ENCODE data around the gene NCKAP5.

NCKAP5 gene

DNA sequence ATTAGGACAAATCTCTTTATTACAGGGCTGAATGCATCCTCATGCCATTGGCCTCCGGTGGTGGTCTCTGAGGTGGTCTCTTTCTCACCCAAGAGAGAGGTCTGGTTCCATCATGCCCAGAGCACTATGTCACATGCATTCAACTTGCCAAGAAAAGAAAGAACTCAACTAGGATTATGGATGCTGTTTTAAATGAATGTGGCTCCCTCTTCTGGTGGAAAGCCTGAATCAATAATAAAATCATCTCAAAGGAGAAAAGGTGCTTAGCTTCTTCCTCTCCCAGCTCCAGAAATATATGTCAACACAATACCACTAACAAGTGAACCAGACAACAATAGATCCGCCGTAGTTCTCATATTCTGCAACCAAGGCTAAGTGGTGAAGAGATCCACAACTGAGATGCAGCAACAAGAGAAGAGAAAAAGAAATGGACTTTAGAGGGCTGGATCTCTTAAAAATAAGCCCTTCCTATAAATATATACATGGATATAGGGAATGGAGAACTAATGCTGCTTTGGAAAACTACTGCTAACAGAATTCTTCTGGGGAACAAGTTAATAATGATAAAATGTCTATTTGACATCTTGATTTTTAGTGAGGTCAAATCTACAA lies 396.8 kb downstream of the NCKAP5 start:
- DNase-seq (ENCODE audit: low spot score): no peak
- H3K27me3 Mint-ChIP-seq (ENCODE audit: low read depth): no peaks in the 10 kb centered on the region
- no peaks in the 10 kb centered on the region for H3K9me3 Mint-ChIP-seq
- H3K4me3 Mint-ChIP-seq: no peak overlapping the region
- H3K4me1 Mint-ChIP-seq (ENCODE audit: low read depth): no peaks in the 10 kb centered on the region
- no peaks in the 10 kb centered on the region for H3K36me3 Mint-ChIP-seq (ENCODE audit: low read depth)
- H3K27ac Mint-ChIP-seq: no peak overlapping the region

GRCh38 chr2:133169274-133169912 lies 398.9 kb downstream of the NCKAP5 start:
- H3K27ac Mint-ChIP-seq: no peak overlapping the region
- no peaks in the 10 kb centered on the region for H3K27me3 Mint-ChIP-seq (ENCODE audit: low read depth)
- H3K9me3 Mint-ChIP-seq: no peaks in the 10 kb centered on the region
- no peaks in the 10 kb centered on the region for H3K36me3 Mint-ChIP-seq (ENCODE audit: low read depth)
- no peak for DNase-seq (ENCODE audit: low spot score)
- H3K4me3 Mint-ChIP-seq: no peak overlapping the region
- no peaks in the 10 kb centered on the region for H3K4me1 Mint-ChIP-seq (ENCODE audit: low read depth)

DNA sequence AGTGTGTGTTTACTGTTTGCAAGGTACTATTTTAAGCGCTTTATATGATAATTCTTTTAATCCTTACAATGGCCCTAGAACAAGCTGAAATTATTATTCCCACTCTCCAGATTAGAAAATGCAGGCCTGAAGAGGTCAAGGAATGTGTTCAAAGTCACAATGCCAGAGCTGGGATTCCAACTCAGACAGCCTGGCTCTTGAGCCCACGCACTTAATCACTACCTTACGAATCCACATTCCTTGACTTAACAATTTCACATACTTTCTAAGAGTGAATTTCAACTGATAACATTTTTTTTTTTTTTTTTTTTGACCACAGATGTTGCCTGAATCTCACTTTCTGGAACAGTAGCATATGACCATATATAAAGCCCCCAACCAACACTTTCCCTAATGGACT lies 400.3 kb downstream of the NCKAP5 start:
- DNase-seq (ENCODE audit: low spot score): no peak
- no peaks in the 10 kb centered on the region for H3K9me3 Mint-ChIP-seq
- no peaks in the 10 kb centered on the region for H3K4me1 Mint-ChIP-seq (ENCODE audit: low read depth)
- H3K27me3 Mint-ChIP-seq (ENCODE audit: low read depth): no peaks in the 10 kb centered on the region
- H3K27ac Mint-ChIP-seq: no peak overlapping the region
- H3K36me3 Mint-ChIP-seq (ENCODE audit: low read depth): no peaks in the 10 kb centered on the region
- no peak overlapping the region for H3K4me3 Mint-ChIP-seq

GRCh38 chr2:133167223-133167622 lies 401.0 kb downstream of the NCKAP5 start:
- no peaks in the 10 kb centered on the region for H3K9me3 Mint-ChIP-seq
- no peak for DNase-seq (ENCODE audit: low spot score)
- H3K27me3 Mint-ChIP-seq (ENCODE audit: low read depth): no peaks in the 10 kb centered on the region
- H3K36me3 Mint-ChIP-seq (ENCODE audit: low read depth): no peaks in the 10 kb centered on the region
- H3K4me1 Mint-ChIP-seq (ENCODE audit: low read depth): no peaks in the 10 kb centered on the region
- H3K4me3 Mint-ChIP-seq: no peak overlapping the region
- no peak overlapping the region for H3K27ac Mint-ChIP-seq

DNA sequence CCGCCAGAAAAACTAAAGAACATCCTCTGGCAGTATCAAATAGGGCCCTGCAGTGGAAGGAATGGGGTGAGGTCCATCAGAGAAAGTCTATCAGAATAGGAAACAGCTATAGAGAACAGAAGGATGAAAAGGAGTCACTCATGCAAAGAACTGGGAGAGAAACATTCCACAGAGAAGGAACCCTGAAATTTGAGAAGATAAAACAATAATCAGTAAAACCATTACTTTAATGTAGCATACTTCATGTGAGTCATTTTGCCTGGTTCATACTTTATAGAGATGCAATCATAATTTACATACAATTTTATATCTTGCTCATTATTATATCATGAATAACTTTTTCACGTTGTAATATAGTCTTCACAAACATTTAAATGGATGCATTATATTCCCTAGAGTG lies 402.2 kb downstream of the NCKAP5 start:
- H3K27ac Mint-ChIP-seq: no peak overlapping the region
- no peaks in the 10 kb centered on the region for H3K36me3 Mint-ChIP-seq (ENCODE audit: low read depth)
- no peak overlapping the region for H3K4me3 Mint-ChIP-seq
- no peaks in the 10 kb centered on the region for H3K9me3 Mint-ChIP-seq
- H3K4me1 Mint-ChIP-seq (ENCODE audit: low read depth): no peaks in the 10 kb centered on the region
- DNase-seq (ENCODE audit: low spot score): no peak
- H3K27me3 Mint-ChIP-seq (ENCODE audit: low read depth): no peaks in the 10 kb centered on the region

DNA sequence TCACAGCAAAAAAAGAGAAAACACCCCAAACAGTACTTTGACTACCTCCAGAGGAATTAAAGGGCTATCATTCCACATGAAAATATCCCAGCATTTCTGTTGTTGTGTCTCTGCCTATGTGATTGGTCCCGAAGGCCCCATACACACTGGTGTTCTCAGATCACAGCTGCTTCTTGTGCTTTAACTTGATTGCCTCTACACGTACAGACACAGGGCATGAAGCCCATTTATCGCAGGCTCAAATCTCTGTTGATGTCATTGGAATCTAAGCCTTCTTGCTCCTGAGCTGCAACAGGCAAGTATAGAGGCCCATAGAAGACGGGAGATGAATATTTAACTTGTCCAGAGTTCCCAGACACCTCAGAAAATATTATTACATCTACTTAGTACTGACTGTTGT lies 405.2 kb downstream of the NCKAP5 start:
- Mint-ChIP-seq H3K9me3 (no peaks in the 10 kb centered on the region), H3K4me3 (no peak overlapping the region), H3K27ac (no peak overlapping the region), H3K27me3 (ENCODE audit: low read depth) (no peaks in the 10 kb centered on the region), H3K36me3 (ENCODE audit: low read depth) (no peaks in the 10 kb centered on the region), H3K4me1 (ENCODE audit: low read depth) (no peaks in the 10 kb centered on the region)
- DNase-seq (ENCODE audit: low spot score): no peak

DNA sequence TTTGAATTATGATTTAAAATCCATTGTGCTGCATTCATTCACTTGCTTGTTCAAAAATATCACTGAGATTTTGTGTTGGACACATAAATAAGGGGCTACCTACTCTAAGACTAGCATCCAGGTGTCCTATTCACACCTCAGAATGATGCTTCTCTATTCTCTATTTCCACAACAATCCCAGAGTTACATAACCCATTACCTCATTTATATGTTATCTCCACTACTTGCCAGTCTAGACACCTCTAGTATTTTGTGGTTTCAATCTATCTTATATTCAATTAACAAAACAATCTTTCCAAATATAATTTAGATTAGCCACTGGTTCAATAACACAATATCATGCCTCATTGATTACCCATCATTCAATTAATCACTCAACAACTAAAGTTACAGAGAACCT lies 409.8 kb downstream of the NCKAP5 start:
- Mint-ChIP-seq H3K4me3 (no peak overlapping the region), H3K27ac (no peak overlapping the region), H3K27me3 (ENCODE audit: low read depth) (no peaks in the 10 kb centered on the region), H3K36me3 (ENCODE audit: low read depth) (no peaks in the 10 kb centered on the region), H3K9me3 (no peaks in the 10 kb centered on the region), H3K4me1 (ENCODE audit: low read depth) (no peaks in the 10 kb centered on the region)
- DNase-seq (ENCODE audit: low spot score): no peak

DNA sequence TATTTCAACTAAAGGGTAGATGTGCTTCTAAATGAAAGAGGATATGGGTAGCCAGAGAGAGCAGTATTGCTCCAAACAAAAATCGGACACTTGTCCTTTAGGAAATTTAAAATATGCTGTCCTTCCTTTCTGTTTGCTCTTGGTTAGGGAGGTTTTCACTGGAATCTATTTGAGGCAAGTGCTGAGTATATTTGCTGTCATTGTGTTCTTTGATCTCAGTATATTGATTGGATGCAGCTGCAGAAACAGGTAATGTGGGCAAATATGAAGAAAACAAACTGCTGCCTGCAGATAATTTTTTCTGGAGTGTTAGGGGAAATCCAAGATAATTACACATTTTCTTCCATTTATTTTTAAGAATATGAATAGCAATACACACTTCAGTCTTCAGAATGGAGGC lies 410.2 kb downstream of the NCKAP5 start:
- no peak overlapping the region for H3K4me3 Mint-ChIP-seq
- H3K9me3 Mint-ChIP-seq: no peaks in the 10 kb centered on the region
- no peaks in the 10 kb centered on the region for H3K4me1 Mint-ChIP-seq (ENCODE audit: low read depth)
- H3K36me3 Mint-ChIP-seq (ENCODE audit: low read depth): no peaks in the 10 kb centered on the region
- no peak overlapping the region for H3K27ac Mint-ChIP-seq
- no peak for DNase-seq (ENCODE audit: low spot score)
- H3K27me3 Mint-ChIP-seq (ENCODE audit: low read depth): no peaks in the 10 kb centered on the region

DNA sequence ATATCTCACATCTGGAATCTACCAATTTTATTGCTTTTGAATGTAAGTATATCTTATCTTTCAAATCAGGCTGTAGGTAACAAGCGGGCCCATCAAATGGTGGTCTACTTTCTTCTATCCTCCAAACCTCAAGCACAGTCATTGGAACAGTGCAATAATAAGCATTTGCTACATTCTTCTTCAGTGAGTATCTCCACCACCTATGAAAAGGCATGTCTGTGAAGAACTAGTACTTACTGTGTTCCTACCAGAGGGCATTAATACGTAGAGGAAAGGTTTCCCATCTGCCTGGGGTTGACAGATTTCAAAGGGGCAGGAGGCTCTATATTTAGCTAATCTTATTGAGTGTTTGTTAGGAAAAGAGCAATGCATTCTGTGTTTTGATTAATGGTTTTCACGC lies 411.1 kb downstream of the NCKAP5 start:
- Mint-ChIP-seq H3K9me3 (no peaks in the 10 kb centered on the region), H3K27me3 (ENCODE audit: low read depth) (no peaks in the 10 kb centered on the region), H3K27ac (no peak overlapping the region), H3K36me3 (ENCODE audit: low read depth) (no peaks in the 10 kb centered on the region), H3K4me1 (ENCODE audit: low read depth) (no peaks in the 10 kb centered on the region), H3K4me3 (no peak overlapping the region)
- no peak for DNase-seq (ENCODE audit: low spot score)

DNA sequence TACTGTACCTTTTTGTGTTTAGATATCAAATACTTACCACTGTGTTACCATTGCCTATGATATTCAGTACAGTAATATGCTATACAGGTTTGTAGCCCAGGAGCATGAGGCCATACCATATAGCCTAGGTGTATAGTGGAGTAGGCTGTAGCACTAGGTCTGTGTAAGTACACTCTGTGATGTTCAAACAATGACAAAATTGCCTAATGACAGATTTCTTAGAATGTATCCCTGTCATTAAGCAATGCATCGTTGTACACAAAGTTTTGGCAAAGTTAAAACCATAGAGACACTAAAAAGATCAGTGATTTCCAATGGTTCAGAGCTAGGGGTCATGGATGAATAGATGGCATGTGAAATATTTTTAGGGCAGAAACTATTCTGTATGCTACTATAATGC lies 415.5 kb downstream of the NCKAP5 start:
- Mint-ChIP-seq H3K27me3 (ENCODE audit: low read depth) (no peaks in the 10 kb centered on the region), H3K27ac (no peak overlapping the region), H3K9me3 (no peaks in the 10 kb centered on the region), H3K36me3 (ENCODE audit: low read depth) (no peaks in the 10 kb centered on the region), H3K4me1 (ENCODE audit: low read depth) (no peaks in the 10 kb centered on the region), H3K4me3 (no peak overlapping the region)
- DNase-seq (ENCODE audit: low spot score): no peak

DNA sequence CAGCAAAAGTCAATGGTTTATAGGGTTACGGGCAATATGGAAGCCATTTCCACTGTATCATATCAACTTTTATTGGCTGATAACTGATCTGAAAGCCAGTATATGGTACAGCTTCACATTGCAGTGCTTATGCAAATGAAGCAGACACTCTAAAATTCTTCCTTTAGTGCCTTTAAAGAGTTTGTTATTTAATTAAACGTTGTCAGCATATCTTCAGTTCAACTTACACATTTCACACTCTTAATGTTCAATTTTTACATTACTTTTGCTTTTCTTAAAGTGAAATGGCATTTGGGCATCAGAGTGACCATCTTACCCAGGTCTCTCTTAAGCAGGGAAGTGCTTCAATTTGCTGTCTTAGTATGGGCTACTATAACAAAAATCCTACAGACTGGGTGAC lies 420.1 kb downstream of the NCKAP5 start:
- H3K27ac Mint-ChIP-seq: no peak overlapping the region
- DNase-seq (ENCODE audit: low spot score): no peak
- no peaks in the 10 kb centered on the region for H3K27me3 Mint-ChIP-seq (ENCODE audit: low read depth)
- H3K9me3 Mint-ChIP-seq: no peaks in the 10 kb centered on the region
- H3K4me3 Mint-ChIP-seq: no peak overlapping the region
- H3K36me3 Mint-ChIP-seq (ENCODE audit: low read depth): no peaks in the 10 kb centered on the region
- no peaks in the 10 kb centered on the region for H3K4me1 Mint-ChIP-seq (ENCODE audit: low read depth)

DNA sequence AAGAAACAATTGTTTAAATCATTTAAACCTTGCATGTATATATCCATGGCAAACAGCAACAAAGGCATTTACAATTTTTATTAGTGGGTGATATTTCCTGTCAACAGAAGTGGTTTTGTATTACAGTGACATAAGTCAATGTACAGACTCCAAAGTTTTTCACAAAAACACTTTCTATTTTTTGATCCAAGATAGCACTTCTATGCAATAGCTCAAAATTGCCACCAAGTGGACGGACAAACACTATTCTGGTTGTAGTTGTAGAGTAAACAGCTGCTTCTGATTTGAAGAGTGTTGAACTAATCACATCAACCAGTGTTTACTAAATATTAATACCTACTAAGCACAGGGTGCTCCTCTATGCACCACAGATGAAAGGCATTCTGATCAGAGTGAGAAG lies 421.4 kb downstream of the NCKAP5 start:
- no peak for DNase-seq (ENCODE audit: low spot score)
- Mint-ChIP-seq H3K4me3 (no peak overlapping the region), H3K27ac (no peak overlapping the region), H3K4me1 (ENCODE audit: low read depth) (no peaks in the 10 kb centered on the region), H3K27me3 (ENCODE audit: low read depth) (no peaks in the 10 kb centered on the region), H3K36me3 (ENCODE audit: low read depth) (no peaks in the 10 kb centered on the region), H3K9me3 (no peaks in the 10 kb centered on the region)

GRCh38 chr2:133143645-133144044 lies 424.6 kb downstream of the NCKAP5 start:
- H3K9me3 Mint-ChIP-seq: no peaks in the 10 kb centered on the region
- no peaks in the 10 kb centered on the region for H3K4me1 Mint-ChIP-seq (ENCODE audit: low read depth)
- H3K27ac Mint-ChIP-seq: no peak overlapping the region
- no peaks in the 10 kb centered on the region for H3K36me3 Mint-ChIP-seq (ENCODE audit: low read depth)
- DNase-seq (ENCODE audit: low spot score): no peak
- H3K27me3 Mint-ChIP-seq (ENCODE audit: low read depth): no peaks in the 10 kb centered on the region
- no peak overlapping the region for H3K4me3 Mint-ChIP-seq

DNA sequence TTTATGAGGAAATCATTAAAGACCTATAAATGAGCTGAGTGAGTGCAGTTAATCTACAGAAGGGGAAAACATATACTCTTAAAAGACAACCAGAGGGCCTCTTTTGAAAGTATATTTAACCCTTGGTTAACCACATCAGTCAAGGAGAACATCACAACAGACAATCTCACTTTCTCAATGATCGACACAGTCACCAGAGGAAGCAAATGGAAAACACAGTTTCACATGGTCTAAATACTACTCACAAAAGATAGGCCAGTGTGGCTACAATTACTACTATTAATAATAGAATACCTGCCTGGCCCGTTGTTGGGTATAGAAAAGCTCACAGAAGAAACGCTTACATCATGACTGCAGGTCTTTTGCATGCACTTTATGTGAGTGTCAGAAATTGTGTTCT lies 426.2 kb downstream of the NCKAP5 start:
- no peaks in the 10 kb centered on the region for H3K36me3 Mint-ChIP-seq (ENCODE audit: low read depth)
- DNase-seq (ENCODE audit: low spot score): no peak
- no peak overlapping the region for H3K27ac Mint-ChIP-seq
- no peaks in the 10 kb centered on the region for H3K4me1 Mint-ChIP-seq (ENCODE audit: low read depth)
- no peak overlapping the region for H3K4me3 Mint-ChIP-seq
- no peaks in the 10 kb centered on the region for H3K9me3 Mint-ChIP-seq
- H3K27me3 Mint-ChIP-seq (ENCODE audit: low read depth): no peaks in the 10 kb centered on the region

DNA sequence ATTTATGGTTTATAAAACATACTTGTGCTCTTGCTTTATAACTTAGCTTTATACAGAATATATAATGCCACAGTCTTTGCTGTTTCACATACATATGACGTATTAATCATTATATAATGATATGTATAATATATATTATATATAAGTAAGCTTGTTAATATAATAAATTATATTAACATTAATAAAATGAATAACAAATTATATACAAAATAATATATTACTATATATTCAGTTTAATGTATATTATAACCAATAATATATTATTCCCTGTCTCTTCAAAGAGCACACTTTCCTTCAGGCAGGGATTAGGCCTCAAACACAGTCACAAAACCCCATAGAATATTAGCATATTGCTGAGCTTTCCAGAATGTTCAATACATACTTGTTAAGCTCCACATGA lies 427.6 kb downstream of the NCKAP5 start:
- DNase-seq (ENCODE audit: low spot score): no peak
- H3K27ac Mint-ChIP-seq: no peak overlapping the region
- no peaks in the 10 kb centered on the region for H3K9me3 Mint-ChIP-seq
- no peaks in the 10 kb centered on the region for H3K27me3 Mint-ChIP-seq (ENCODE audit: low read depth)
- H3K4me1 Mint-ChIP-seq (ENCODE audit: low read depth): no peaks in the 10 kb centered on the region
- no peaks in the 10 kb centered on the region for H3K36me3 Mint-ChIP-seq (ENCODE audit: low read depth)
- H3K4me3 Mint-ChIP-seq: no peak overlapping the region
